ENCODE data around the gene EPHB2. TPM values are rescaled to one million over a fixed set of nuclear protein-coding genes. Genes with fewer than 3 reads are reported as not detected.

The EPHB2 gene
- total RNA-seq, 1 donor from 2014 or later, result 4.2 TPM

- no peak for DNase-seq (ENCODE audit: low read depth)
Observed at GRCh38 chr1:22798083-22798482, 87.4 kb downstream of the EPHB2 start.

- DNase-seq (ENCODE audit: low read depth), result no peak
Observed at GRCh38 chr1:22799971-22800370, 89.3 kb downstream of the EPHB2 start.

- no peak for DNase-seq (ENCODE audit: low read depth)
Observed at GRCh38 chr1:22800629-22801028, 90.0 kb downstream of the EPHB2 start.

- no peak for DNase-seq (ENCODE audit: low read depth)
Observed at GRCh38 chr1:22801347-22801746, 90.7 kb downstream of the EPHB2 start.

GRCh38 chr1:22801761-22802160 is 91.1 kb downstream of the EPHB2 start:
- DNase-seq (ENCODE audit: low read depth), result no peak

- DNase-seq (ENCODE audit: low read depth), result peak; percentile 59
Observed at GRCh38 chr1:22803833-22804232, 93.2 kb downstream of the EPHB2 start.

GRCh38 chr1:22804406-22804805 is 93.8 kb downstream of the EPHB2 start:
- DNase-seq (ENCODE audit: low read depth), result no peak

GRCh38 chr1:22804969-22805671 is 94.5 kb downstream of the EPHB2 start:
- no peak for DNase-seq (ENCODE audit: low read depth)

GRCh38 chr1:22805672-22806038 is 95.0 kb downstream of the EPHB2 start:
- DNase-seq (ENCODE audit: low read depth), result no peak

- no peak for DNase-seq (ENCODE audit: low read depth)
Observed at GRCh38 chr1:22806584-22806983, 95.9 kb downstream of the EPHB2 start.

- no peak for DNase-seq (ENCODE audit: low read depth)
Observed at GRCh38 chr1:22807340-22807739, 96.7 kb downstream of the EPHB2 start.

- DNase-seq (ENCODE audit: low read depth), result peak; percentile 55
Observed at GRCh38 chr1:22808186-22808675, 97.6 kb downstream of the EPHB2 start.

GRCh38 chr1:22808676-22809483 is 98.2 kb downstream of the EPHB2 start:
- peak; percentile 67 for DNase-seq (ENCODE audit: low read depth)

GRCh38 chr1:22809783-22810182 is 99.1 kb downstream of the EPHB2 start:
- no peak for DNase-seq (ENCODE audit: low read depth)

GRCh38 chr1:22810378-22810777 is 99.7 kb downstream of the EPHB2 start:
- no peak for DNase-seq (ENCODE audit: low read depth)

GRCh38 chr1:22812092-22812880 is 101.6 kb downstream of the EPHB2 start:
- no peak for DNase-seq (ENCODE audit: low read depth)

- DNase-seq (ENCODE audit: low read depth), result no peak
Observed at GRCh38 chr1:22812993-22813790, 102.6 kb downstream of the EPHB2 start.

- DNase-seq (ENCODE audit: low read depth), result no peak
Observed at GRCh38 chr1:22814176-22815042, 103.8 kb downstream of the EPHB2 start.

GRCh38 chr1:22815043-22815365 is 104.4 kb downstream of the EPHB2 start:
- DNase-seq (ENCODE audit: low read depth), result no peak

GRCh38 chr1:22815421-22816066 is 104.9 kb downstream of the EPHB2 start:
- no peak for DNase-seq (ENCODE audit: low read depth)
